Prostate gland (tissue), 2 donors: Measurements from ENCODE around the gene FRMD3.

Experiments used
- CTCF ChIP-seq, 4 experiments: fragments of 200-600 bp in 2 of 4; fragments of 450-650 bp in 2 of 4; sonication (generic) in 2 of 4; IDR thresholded peaks; 1 replicate in 3 of 4; 2 replicates in 1 of 4; pipeline ENCODE4 v1.5.1; 2016 to 2019; ENCODE audit warnings: antibody characterized with exemption in 4 of 4, mild to moderate bottlenecking in 2 of 4, moderate library complexity in 2 of 4
- POLR2AphosphoS5 ChIP-seq: sonication (generic); formaldehyde crosslinking; IDR thresholded peaks from one replicate; pipeline ENCODE4 v1.6.1; 2017; ENCODE audit warnings: antibody characterized with exemption

GRCh38 chr9:83538890-83539238, 663 bp upstream of the FRMD3 start:
- no peak for TF ChIP-seq CTCF (IDR thresholded peaks at IDR 0.05)
- TF ChIP-seq POLR2AphosphoS5, result no peak
